WERI-Rb-1 (cell line): ENCODE measurements around the gene RPL22.

Source experiments
- DNase-seq: peaks from one replicate; pipeline ENCODE4 v3.0.0-alpha.2; 2020
- H3K27ac ChIP-seq: fragments of 250-450 bp; sonication (Bioruptor Pico); 2 replicates; pipeline ENCODE4 v1.5.1; 2020; ENCODE audit warnings: mild to moderate bottlenecking, moderate library complexity
- H3K27me3 ChIP-seq: fragments of 250-450 bp; sonication (Bioruptor Pico); 2 replicates; pipeline ENCODE4 v1.5.1; 2021; ENCODE audit warnings: mild to moderate bottlenecking, low read depth, moderate library complexity; ENCODE audit not compliant: insufficient read depth, severe bottlenecking
- H3K36me3 ChIP-seq: fragments of 250-450 bp; sonication (Bioruptor Pico); 2 replicates; pipeline ENCODE4 v1.5.1; 2020; ENCODE audit warnings: mild to moderate bottlenecking, moderate library complexity
- H3K4me3 ChIP-seq: 2 replicates; pipeline ENCODE4 v1.5.1; 2011; ENCODE audit warnings: low read depth, mild to moderate bottlenecking, control low read depth, low read length
- H3K9me3 ChIP-seq: fragments of 250-450 bp; sonication (Bioruptor Pico); 2 replicates; pipeline ENCODE4 v1.5.1; 2021; ENCODE audit warnings: mild to moderate bottlenecking, moderate library complexity; ENCODE audit not compliant: severe bottlenecking
- TF ChIP-seq, protein P1 (sequence below): IDR thresholded peaks from 2 replicates; pipeline ENCODE4 v1.5.1; 2011; ENCODE audit warnings: low read depth, mild to moderate bottlenecking, control low read depth, inconsistent platforms, low read length

Gene RPL22

DNA sequence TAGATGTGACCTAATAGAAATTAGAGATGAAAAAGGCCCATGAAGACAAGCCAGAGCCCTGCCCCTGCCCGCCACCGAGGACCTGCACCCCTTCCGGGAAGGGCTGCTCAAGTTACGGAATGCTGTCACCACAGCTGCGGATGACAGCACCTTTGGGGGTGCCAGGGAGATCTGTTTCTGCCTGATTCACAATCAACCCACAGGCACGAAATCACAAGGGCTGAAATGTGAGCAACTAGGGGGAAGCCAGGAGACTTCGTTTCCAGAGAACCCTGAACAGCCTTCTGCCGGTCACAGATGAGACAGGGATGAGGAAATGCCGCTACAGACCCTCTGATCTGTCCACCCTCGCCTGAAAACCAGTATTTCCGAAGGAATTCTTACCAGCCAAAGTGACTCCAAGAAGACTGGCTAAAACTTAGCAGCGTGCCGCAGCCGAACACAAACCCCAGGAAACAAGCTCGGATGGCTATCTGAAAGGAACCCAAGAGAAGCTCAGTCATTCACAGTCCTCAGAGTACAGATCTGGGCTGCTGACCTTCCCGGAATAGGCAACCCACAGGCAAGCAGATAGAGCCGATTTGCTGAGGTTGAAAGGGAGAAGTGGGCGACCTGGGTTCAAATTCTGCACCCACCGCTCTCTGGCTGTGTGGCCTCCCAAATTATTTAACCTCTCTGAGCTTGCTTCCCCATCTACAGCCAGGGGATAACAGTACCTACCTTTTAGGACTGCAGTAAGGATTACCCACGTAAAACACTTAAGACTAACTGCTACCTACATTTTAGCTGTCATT, 35.3 kb upstream of the RPL22 start:
- Histone ChIP-seq H3K4me3 (peak overlapping the region; percentile 85), H3K27me3 (no peaks in the 10 kb centered on the region), H3K9me3 (peaks cover 4% of the 10 kb centered on the region), H3K36me3 (peaks cover 50% of the 10 kb centered on the region), H3K27ac (peak overlapping the region; percentile 83)
- no peak for DNase-seq
- TF ChIP-seq, protein P1, sequence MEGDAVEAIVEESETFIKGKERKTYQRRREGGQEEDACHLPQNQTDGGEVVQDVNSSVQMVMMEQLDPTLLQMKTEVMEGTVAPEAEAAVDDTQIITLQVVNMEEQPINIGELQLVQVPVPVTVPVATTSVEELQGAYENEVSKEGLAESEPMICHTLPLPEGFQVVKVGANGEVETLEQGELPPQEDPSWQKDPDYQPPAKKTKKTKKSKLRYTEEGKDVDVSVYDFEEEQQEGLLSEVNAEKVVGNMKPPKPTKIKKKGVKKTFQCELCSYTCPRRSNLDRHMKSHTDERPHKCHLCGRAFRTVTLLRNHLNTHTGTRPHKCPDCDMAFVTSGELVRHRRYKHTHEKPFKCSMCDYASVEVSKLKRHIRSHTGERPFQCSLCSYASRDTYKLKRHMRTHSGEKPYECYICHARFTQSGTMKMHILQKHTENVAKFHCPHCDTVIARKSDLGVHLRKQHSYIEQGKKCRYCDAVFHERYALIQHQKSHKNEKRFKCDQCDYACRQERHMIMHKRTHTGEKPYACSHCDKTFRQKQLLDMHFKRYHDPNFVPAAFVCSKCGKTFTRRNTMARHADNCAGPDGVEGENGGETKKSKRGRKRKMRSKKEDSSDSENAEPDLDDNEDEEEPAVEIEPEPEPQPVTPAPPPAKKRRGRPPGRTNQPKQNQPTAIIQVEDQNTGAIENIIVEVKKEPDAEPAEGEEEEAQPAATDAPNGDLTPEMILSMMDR = no peak

DNA sequence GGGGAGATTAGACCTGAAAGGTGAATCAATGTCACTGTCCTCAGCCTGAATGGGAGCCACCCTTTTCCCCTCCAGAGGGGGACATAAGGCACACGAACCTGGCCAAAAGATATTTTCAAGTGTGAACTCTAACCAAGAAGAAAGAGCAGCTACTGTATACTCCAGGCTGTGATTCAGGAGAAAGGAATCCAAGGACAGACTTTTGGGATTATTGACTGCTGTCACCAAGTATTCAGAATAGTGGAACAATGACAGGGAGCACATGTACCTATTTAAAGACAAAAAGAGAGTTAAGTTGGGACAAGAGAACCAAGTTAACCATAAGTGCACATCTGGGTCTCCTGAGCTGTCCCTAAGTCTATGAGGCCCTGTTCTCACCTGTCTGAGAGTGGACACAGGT, 34.0 kb upstream of the RPL22 start:
- TF ChIP-seq, protein P1 = no peak
- Histone ChIP-seq H3K36me3 (peaks cover 61% of the 10 kb centered on the region), H3K4me3 (no peak overlapping the region), H3K27me3 (no peaks in the 10 kb centered on the region), H3K9me3 (peaks cover 4% of the 10 kb centered on the region), H3K27ac (peak overlapping the region; percentile 57)
- DNase-seq = no peak

DNA sequence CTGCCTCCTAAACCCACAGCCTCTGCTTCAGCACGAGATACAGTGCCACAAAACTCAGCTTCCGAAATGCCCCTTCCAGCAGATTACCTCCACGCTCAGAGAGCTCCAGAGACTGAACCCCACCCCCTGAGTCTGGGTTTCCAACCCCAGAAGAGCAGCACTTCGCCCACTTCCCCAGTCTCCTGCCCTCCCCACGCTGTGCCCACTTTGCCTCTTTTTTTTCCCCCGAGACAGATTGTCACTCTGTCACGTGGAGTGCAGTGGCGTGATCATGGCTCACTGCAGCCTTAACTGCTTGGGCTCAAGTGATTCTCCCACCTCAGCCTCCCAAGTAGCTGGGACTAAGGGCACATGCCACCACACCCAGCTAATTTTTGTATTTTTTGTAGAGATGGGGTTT, 26.3 kb upstream of the RPL22 start:
- TF ChIP-seq, protein P1 = no peak
- Histone ChIP-seq H3K36me3 (peaks cover 81% of the 10 kb centered on the region), H3K27me3 (no peaks in the 10 kb centered on the region), H3K4me3 (no peak overlapping the region), H3K9me3 (no peaks in the 10 kb centered on the region), H3K27ac (no peak overlapping the region)
- no peak for DNase-seq

DNA sequence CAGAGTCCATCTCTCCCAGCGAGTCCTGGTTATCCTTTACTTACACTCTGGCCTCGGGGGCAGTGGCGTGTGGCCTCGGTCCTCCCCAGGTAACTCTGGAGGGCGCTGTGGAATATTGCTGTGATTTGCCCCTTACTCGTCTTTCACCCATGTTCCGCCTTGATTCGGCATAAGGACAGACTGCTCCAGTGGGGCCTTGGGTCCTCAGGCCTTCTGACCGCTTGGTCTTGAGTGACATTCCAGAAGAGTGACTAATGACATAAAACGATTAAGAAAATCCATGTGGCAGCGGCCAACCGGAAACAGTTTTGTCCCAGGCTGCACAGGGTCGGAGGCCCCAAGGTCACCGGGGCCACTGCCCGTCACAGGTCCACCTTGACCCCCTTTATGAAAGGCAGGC, 25.3 kb upstream of the RPL22 start:
- no peak overlapping the region for H3K4me3 ChIP-seq
- no peaks in the 10 kb centered on the region for H3K9me3 ChIP-seq
- H3K27me3 ChIP-seq = no peaks in the 10 kb centered on the region
- H3K27ac ChIP-seq = no peak overlapping the region
- TF ChIP-seq, protein P1 = no peak
- DNase-seq = no peak
- H3K36me3 ChIP-seq = peaks cover 72% of the 10 kb centered on the region

DNA sequence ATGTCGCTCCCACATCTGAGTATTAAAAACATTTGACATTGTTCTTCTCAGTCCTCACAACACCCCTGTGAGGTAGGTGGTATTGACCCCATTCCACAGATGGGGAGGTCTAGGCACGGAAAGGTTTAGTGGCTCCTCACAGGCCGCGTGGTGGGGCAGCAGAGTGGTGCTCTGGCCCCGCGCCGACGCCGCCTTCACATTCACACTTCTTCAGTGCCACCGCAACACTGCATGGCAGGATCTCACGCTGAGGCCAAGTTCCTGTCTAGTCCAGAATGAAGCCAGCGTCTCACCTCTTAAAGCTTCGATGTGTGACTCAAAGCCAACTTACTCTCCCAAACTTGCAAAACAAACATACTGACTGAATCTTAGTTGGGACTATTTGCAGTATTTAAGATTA, 24.2 kb upstream of the RPL22 start:
- Histone ChIP-seq H3K9me3 (no peaks in the 10 kb centered on the region), H3K27ac (no peak overlapping the region), H3K36me3 (peaks cover 63% of the 10 kb centered on the region), H3K27me3 (no peaks in the 10 kb centered on the region), H3K4me3 (no peak overlapping the region)
- no peak for DNase-seq
- TF ChIP-seq, protein P1 = no peak

DNA sequence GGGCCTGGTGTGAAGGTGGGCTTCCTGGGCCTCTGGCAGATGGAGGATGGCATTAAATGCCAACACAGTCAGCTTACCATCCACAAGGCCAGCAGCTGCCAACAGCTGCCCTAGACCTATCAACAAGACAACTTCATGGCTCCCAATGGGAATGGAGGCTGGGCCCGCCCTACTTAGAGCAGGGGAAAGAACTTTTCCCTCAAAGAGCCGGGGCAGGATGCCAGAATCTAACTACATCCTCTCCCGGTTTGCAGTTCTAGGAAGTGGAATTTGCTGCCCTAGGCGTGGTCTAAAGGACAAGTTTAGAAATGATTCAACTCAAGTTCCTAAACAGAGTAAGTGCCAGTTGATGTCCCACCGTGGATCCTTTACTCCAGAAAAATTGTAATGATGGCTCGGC, 23.2 kb upstream of the RPL22 start:
- no peak overlapping the region for H3K4me3 ChIP-seq
- no peaks in the 10 kb centered on the region for H3K27me3 ChIP-seq
- DNase-seq = no peak
- H3K27ac ChIP-seq = no peak overlapping the region
- TF ChIP-seq, protein P1 = no peak
- H3K9me3 ChIP-seq = no peaks in the 10 kb centered on the region
- H3K36me3 ChIP-seq = peaks cover 55% of the 10 kb centered on the region
